AG04449 (cell line): Measurements from ENCODE around the gene NLGN4Y.

Experiments used
- CTCF ChIA-PET: fragments of 350-600 bp; formaldehyde crosslinking; extraction: SDS; loops from one replicate; lab custom pipeline; 2021; ENCODE audit warnings: antibody characterized with exemption; lab: Yijun Ruan, JAX
- POLR2A ChIA-PET: fragments of 400-600, 350-600 bp; formaldehyde crosslinking; extraction: SDS; loops from one replicate; lab custom pipeline; 2020; ENCODE audit warnings: antibody characterized with exemption, inconsistent platforms; lab: Yijun Ruan, JAX
- DNase-seq: peaks from one replicate; pipeline ENCODE4 v3.0.0-alpha.2; 2010; ENCODE audit warnings: low read depth, low spot score
- H3K4me3 ChIP-seq: 2 replicates; pipeline ENCODE4 v1.5.1; 2011; ENCODE audit warnings: low read depth, mild to moderate bottlenecking, control low read depth, low read length
- TF ChIP-seq, protein P1 (sequence below): IDR thresholded peaks from one replicate; pipeline ENCODE4 v1.5.1; 2011; ENCODE audit warnings: mild to moderate bottlenecking, moderate library complexity, low read length, control low read depth, inconsistent platforms; ENCODE audit not compliant: insufficient read depth; ENCODE audit errors: missing control alignments

The NLGN4Y gene

DNA sequence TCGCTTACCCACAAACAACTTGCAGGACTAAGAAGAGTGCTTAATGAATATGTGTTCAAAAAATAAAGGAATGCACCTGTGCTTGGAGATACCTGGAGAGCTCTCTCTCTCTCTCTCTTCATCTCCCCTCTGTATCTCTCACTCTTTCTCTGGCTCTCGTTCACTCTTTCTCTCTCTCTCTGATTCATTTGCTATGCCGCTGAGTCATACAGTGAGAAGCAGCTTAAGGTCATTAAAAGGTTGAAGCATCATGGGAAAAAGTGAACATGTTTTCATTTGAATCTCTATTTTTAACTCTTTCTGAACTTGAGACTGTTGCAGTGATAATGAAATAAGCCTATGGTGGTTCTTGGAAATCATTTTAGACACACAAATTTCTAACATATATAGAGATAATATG, 277.8 kb downstream of the NLGN4Y start:
- CTCF ChIA-PET = no interaction called here
- TF ChIP-seq, protein P1, sequence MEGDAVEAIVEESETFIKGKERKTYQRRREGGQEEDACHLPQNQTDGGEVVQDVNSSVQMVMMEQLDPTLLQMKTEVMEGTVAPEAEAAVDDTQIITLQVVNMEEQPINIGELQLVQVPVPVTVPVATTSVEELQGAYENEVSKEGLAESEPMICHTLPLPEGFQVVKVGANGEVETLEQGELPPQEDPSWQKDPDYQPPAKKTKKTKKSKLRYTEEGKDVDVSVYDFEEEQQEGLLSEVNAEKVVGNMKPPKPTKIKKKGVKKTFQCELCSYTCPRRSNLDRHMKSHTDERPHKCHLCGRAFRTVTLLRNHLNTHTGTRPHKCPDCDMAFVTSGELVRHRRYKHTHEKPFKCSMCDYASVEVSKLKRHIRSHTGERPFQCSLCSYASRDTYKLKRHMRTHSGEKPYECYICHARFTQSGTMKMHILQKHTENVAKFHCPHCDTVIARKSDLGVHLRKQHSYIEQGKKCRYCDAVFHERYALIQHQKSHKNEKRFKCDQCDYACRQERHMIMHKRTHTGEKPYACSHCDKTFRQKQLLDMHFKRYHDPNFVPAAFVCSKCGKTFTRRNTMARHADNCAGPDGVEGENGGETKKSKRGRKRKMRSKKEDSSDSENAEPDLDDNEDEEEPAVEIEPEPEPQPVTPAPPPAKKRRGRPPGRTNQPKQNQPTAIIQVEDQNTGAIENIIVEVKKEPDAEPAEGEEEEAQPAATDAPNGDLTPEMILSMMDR = no peak

DNA sequence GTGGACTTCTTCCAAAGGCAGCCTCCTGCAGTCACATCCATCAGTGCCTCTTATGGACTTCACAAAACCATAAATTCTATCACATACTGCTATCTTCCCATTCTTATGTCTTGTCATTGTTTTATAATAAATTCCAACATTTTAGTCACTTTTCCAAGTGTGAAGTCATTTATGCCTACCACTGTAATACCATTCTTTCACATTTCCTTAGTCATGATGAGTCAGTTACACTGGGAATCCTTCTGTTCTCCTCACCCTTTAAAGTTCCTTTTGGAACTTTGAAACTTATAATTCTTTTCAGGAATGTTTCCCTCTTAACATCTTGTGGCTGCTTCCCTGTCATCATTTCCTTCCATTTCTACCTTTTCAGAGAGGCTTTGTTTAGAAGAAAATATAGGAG, 279.7 kb downstream of the NLGN4Y start:
- no peak overlapping the region for H3K4me3 ChIP-seq
- CTCF ChIA-PET = no interaction called here
- POLR2A ChIA-PET = no interaction called here
- TF ChIP-seq, protein P1 = no peak
- DNase-seq = peak; percentile 14

More for the DNA sequence above, 277.8 kb downstream of the NLGN4Y start:
- no peak overlapping the region for H3K4me3 ChIP-seq
- peak; percentile 29 for DNase-seq
- POLR2A ChIA-PET = no interaction called here

DNA sequence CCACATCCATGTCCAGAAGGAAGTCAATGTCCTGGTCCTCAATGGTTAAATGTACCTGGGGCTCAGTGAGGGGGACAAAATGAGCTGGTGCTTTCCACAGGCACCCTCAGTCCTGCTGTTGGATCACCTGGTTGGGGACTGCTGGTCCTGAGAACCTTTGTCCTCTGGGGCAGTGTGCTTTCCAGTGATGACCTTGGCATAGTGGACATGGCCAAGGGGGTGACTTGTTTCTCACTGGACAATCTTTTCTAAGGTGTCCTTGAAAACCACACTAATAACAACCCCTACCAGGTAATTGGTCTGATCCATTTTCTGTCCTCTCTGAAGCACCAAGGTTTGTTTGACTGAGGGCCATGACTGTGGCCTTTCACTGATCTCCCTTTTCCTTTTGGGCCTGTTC, 294.1 kb downstream of the NLGN4Y start:
- no peak overlapping the region for H3K4me3 ChIP-seq
- POLR2A ChIA-PET = no interaction called here
- CTCF ChIA-PET = no interaction called here
- TF ChIP-seq, protein P1 = no peak
- DNase-seq = no peak

DNA sequence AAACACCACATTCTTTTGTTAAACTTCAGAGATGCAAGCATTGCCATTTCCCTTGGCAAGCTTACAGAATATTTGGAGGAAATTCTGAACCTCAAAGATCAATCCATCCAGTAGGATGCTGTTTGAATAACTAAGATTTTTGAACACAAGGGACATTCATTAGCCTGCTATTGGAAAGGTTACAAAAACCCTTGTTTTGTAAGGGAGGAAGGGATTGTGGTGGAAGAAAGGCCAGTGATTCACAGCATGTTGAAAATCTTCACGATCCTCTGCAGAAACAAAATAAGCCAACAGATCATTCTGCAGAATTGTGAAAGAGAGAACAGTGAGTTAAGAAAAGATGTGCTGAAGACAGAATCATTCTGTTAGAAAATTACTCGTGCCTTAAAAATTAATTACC, 297.9 kb downstream of the NLGN4Y start:
- TF ChIP-seq, protein P1 = no peak
- ChIA-PET CTCF (no interaction called here), POLR2A (no interaction called here)
- peak overlapping the region; percentile 23; the same call in 1 of the 2 replicates for H3K4me3 ChIP-seq
- no peak for DNase-seq

DNA sequence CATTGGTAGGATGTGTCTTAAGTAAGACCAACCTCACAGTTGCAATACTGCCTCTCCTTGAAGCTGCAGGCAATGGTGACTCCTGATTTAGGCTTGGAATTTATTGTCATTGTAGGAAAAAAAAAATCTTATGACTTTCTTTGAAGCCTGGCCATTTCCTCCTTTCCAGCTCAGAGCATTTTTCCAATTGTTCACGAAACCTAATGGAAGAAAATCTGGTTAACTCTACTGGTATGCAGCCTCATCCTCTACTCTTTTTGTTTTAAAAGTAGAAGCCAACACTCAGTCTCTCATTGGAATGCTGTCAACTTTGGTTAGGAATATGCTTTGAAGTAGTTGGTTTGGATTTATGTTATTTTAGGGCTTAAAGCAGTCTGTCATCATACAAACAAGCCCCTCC, 298.6 kb downstream of the NLGN4Y start:
- TF ChIP-seq, protein P1 = no peak
- DNase-seq = no peak
- ChIA-PET POLR2A (no interaction called here), CTCF (no interaction called here)
- H3K4me3 ChIP-seq = no peak overlapping the region

DNA sequence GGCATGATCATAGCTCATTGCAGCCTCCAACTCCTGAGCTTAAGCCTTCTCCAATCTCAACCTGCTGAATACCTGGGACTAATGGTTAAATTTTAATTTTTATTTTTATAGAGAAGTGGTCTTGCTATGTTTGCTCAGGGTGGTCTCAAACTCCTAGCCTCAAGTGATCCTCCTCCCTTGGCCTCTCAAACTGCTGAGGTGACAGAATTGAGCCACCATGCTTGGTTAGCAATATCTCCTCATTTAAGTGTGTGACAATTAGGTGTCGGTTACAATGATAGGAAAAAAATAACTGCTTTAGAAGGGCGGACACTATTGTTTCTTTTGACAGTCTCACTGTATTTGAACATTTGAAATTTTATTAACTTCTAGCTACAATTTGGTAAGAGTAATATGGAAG, 300.3 kb downstream of the NLGN4Y start:
- ChIA-PET POLR2A (no interaction called here), CTCF (no interaction called here)

More for the DNA sequence above, 300.3 kb downstream of the NLGN4Y start:
- no peak for DNase-seq
- H3K4me3 ChIP-seq = no peak overlapping the region
- TF ChIP-seq, protein P1 = no peak
